Endothelial cell (in vitro differentiated cells): ENCODE results near the gene NUBPL. TPM values are rescaled to one million over a fixed set of nuclear protein-coding genes. Genes with fewer than 3 reads are reported as not detected.

Source experiments
- DNase-seq: peaks from one replicate; pipeline ENCODE4 v3.0.0; 2021; ENCODE audit warnings: low spot score
- H3K27ac Mint-ChIP-seq: one replicate; pipeline ENCODE4 v1.8.0; 2021; ENCODE audit warnings: mixed read lengths, inconsistent platforms; ENCODE audit not compliant: unreplicated experiment
- H3K27me3 Mint-ChIP-seq: one replicate; pipeline ENCODE4 v1.8.0; 2021; ENCODE audit warnings: mild to moderate bottlenecking, moderate library complexity, mixed read lengths, inconsistent platforms; ENCODE audit not compliant: unreplicated experiment
- H3K36me3 Mint-ChIP-seq: one replicate; pipeline ENCODE4 v1.8.0; 2021; ENCODE audit warnings: mild to moderate bottlenecking, low read depth, mixed read lengths, inconsistent platforms; ENCODE audit not compliant: unreplicated experiment
- H3K4me1 Mint-ChIP-seq: one replicate; pipeline ENCODE4 v1.8.0; 2021; ENCODE audit warnings: mild to moderate bottlenecking, mixed read lengths, inconsistent platforms; ENCODE audit not compliant: unreplicated experiment
- H3K4me3 Mint-ChIP-seq: one replicate; pipeline ENCODE4 v1.8.0; 2021; ENCODE audit warnings: mild to moderate bottlenecking, mixed read lengths, inconsistent platforms; ENCODE audit not compliant: unreplicated experiment
- H3K9me3 Mint-ChIP-seq: one replicate; pipeline ENCODE4 v1.8.0; 2021; ENCODE audit warnings: mixed read lengths, inconsistent platforms; ENCODE audit not compliant: unreplicated experiment
- total RNA-seq: library from RNA; stranded (reverse); fragmentation: NEBNext Ultra II Directional; extraction: Animal tissue kit (Norgen Biotek cat#: 25700); gene quantifications from one replicate; pipeline ENCODE4 v1.2.1, GENCODE V29; 2021; ENCODE audit not compliant: unreplicated experiment
- TF ChIP-seq, protein P1 (sequence below): fragments of 200-600 bp; sonication (generic); IDR thresholded peaks from one replicate; pipeline ENCODE4 v1.5.0; 2021; ENCODE audit warnings: antibody characterized with exemption; ENCODE audit not compliant: unreplicated experiment

NUBPL gene
- total RNA-seq, 1 donor from 2014 or later: 11.3 TPM

DNA sequence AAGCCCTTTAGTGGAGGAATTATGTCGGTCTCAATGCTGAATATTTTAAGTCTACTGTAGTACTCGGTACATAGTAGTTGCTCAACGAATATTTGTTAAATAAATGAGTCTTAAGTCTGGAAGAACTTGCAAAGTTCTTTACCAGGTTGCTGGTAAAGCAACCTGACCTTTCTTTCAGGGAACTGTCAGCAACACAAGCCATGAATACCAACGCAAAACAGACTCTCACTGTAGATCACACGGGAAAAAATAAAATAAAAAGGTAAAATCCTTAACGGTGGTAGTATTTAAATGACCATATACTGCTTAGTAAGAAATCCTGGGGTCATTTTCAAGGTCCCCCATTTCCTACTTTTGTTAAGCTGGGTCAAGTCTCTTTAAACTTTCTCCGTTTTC lies 447 bp upstream of the NUBPL start:
- TF ChIP-seq, protein P1, sequence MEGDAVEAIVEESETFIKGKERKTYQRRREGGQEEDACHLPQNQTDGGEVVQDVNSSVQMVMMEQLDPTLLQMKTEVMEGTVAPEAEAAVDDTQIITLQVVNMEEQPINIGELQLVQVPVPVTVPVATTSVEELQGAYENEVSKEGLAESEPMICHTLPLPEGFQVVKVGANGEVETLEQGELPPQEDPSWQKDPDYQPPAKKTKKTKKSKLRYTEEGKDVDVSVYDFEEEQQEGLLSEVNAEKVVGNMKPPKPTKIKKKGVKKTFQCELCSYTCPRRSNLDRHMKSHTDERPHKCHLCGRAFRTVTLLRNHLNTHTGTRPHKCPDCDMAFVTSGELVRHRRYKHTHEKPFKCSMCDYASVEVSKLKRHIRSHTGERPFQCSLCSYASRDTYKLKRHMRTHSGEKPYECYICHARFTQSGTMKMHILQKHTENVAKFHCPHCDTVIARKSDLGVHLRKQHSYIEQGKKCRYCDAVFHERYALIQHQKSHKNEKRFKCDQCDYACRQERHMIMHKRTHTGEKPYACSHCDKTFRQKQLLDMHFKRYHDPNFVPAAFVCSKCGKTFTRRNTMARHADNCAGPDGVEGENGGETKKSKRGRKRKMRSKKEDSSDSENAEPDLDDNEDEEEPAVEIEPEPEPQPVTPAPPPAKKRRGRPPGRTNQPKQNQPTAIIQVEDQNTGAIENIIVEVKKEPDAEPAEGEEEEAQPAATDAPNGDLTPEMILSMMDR: no peak
- peaks cover 12% of the 10 kb centered on the region for H3K4me1 Mint-ChIP-seq
- H3K4me3 Mint-ChIP-seq: peak overlapping the region; percentile 95
- DNase-seq: no peak
- peaks cover 6% of the 10 kb centered on the region for H3K27me3 Mint-ChIP-seq
- peaks cover 12% of the 10 kb centered on the region for H3K36me3 Mint-ChIP-seq
- peak overlapping the region; percentile 99 for H3K27ac Mint-ChIP-seq
- no peaks in the 10 kb centered on the region for H3K9me3 Mint-ChIP-seq

DNA sequence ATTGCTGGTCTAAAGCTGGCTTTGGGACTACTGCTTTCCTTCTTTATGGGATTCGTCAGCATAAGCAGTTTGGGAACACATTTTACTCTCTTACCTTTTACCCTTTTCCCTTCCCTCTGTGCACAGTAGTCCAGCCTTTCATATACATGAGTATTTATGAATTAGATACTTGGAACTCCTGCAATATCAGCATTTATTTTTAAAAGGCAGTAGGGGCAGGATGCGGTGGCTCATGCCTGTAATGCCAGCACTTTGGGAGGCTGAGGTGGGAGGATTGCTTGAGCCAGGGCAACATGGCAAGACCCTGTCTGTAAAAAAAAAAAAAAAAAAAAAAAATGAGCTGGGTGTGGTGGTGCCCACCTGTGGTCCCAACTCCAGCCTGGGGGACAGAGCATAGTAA lies 3.0 kb downstream of the NUBPL start:
- TF ChIP-seq, protein P1: no peak
- Mint-ChIP-seq H3K4me3 (no peak overlapping the region), H3K27ac (no peak overlapping the region), H3K4me1 (peaks cover 12% of the 10 kb centered on the region), H3K9me3 (no peaks in the 10 kb centered on the region), H3K36me3 (peaks cover 12% of the 10 kb centered on the region), H3K27me3 (peaks cover 6% of the 10 kb centered on the region)
- DNase-seq: no peak

DNA sequence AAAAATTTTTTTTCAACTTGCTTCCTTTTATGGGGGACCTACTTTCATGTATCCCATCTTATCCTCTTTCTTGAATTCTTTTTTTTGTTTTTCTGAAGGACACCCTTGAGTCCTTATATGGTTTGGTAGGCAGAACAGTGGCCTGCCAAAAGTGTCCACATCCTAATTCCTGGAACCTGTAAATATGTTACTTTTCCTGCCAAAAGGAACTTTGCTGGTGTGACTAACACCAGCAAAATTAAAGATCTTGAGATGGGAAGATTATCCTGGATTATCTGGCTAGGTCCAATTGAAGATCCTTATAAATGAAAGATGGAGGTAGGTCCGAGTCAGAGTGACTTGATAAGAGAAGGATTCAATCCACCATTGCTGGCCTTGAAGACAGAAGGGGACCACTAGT lies 5.3 kb downstream of the NUBPL start:
- no peak for DNase-seq
- no peak overlapping the region for H3K4me3 Mint-ChIP-seq
- peaks cover 6% of the 10 kb centered on the region for H3K4me1 Mint-ChIP-seq
- no peaks in the 10 kb centered on the region for H3K9me3 Mint-ChIP-seq
- H3K27me3 Mint-ChIP-seq: no peaks in the 10 kb centered on the region
- no peaks in the 10 kb centered on the region for H3K36me3 Mint-ChIP-seq
- TF ChIP-seq, protein P1: no peak
- no peak overlapping the region for H3K27ac Mint-ChIP-seq

DNA sequence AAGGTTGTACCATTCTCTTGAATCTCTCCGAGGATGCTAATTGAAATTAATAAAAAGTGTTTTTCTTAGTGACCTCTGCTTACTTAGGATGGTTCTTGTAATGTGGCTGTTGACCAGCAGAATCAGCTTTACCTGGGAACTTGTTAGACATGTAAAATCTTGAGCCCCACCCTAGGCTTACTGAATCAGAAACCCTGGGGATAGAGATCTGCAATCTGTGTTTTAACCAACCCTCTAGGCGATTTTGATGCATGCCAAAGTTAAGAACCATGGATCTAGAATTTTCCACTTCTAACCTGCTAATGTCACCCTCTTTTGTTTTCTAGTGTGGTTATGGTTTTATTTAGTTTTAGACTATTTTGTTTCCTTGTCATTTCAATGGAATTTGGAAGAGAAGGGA lies 6.5 kb downstream of the NUBPL start:
- Mint-ChIP-seq H3K27ac (no peak overlapping the region), H3K4me1 (no peaks in the 10 kb centered on the region), H3K27me3 (no peaks in the 10 kb centered on the region), H3K9me3 (no peaks in the 10 kb centered on the region), H3K36me3 (no peaks in the 10 kb centered on the region), H3K4me3 (no peak overlapping the region)
- no peak for DNase-seq
- TF ChIP-seq, protein P1: no peak

DNA sequence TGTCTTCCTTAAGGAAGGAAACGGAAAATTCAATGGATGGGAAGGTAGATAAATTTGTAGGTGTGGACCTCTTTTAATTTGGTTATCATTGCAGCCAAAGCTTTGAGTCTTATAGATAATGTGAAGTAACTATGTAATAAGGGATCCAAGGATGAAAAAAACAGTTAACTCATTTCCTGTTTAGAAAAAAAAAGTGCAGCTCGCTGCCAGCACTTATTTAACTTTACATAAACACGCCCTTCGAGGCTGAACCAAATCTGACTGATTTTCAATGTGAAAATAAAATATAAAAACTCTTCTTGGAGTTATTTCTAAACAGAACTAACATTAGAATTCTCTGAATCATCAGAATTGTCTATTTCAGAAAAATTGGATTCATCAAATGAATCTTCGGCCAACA lies 7.0 kb downstream of the NUBPL start:
- H3K27me3 Mint-ChIP-seq: no peaks in the 10 kb centered on the region
- TF ChIP-seq, protein P1: no peak
- no peak for DNase-seq
- H3K4me3 Mint-ChIP-seq: no peak overlapping the region
- H3K4me1 Mint-ChIP-seq: no peaks in the 10 kb centered on the region
- H3K27ac Mint-ChIP-seq: no peak overlapping the region
- H3K9me3 Mint-ChIP-seq: no peaks in the 10 kb centered on the region
- no peaks in the 10 kb centered on the region for H3K36me3 Mint-ChIP-seq
